Erythroblast (primary cell): ENCODE results near the gene NFIB.

ENCODE experiments used
- DNase-seq, 2 experiments: peaks; one replicate each; lab custom pipeline; 2025; lab: John Stamatoyannopoulos, UW
- GATA1 ChIP-seq: IDR thresholded peaks from 2 replicates; pipeline ENCODE4 v1.6.1; 2011; ENCODE audit warnings: low read depth, mild to moderate bottlenecking, control low read depth, low read length, moderate library complexity
- POLR2A ChIP-seq: IDR thresholded peaks from 2 replicates; pipeline ENCODE4 v1.6.1; 2011; ENCODE audit warnings: mild to moderate bottlenecking, low read length

The NFIB gene

GRCh38 chr9:14311171-14311949 lies 2.6 kb downstream of the NFIB start:
- DNase-seq: no peak
- TF ChIP-seq GATA1: no peak
- TF ChIP-seq POLR2A: no peak

GRCh38 chr9:14310311-14310710 lies 3.6 kb downstream of the NFIB start:
- DNase-seq: no peak
- TF ChIP-seq GATA1: no peak
- TF ChIP-seq POLR2A: no peak

DNA sequence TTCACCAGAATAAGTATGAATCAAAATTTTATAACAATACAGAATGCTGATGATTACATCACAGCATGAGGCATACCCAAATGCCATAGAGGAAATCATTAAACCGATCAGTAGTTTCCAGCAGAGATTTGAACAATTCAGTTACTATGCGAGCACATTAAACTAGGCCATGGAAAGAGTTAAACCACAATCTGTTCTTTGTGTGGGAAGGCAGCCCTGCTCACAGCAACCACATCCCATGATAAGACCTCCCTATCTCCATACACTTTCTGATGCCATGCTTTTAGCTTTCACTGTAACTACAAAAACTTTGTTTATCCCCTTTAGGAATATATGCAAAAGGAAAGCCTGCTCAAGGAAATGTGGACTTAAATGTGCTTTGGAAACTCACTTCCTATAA lies 4.5 kb downstream of the NFIB start:
- TF ChIP-seq GATA1 (no peak), POLR2A (no peak)
- no peak for DNase-seq

DNA sequence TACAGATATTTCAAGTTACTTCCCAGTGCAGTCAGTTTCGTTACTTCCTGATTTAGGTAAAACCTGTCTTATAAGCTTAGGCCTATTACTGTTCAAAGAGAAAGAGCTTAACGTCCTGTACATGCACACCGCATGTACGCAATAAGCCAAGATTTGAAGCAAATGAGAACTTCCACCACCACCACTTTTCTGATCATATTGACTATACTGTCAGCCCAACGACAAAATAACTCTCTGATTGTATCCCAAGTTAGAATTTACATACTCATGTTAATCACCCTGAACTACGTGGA lies 5.1 kb downstream of the NFIB start:
- TF ChIP-seq POLR2A (no peak), GATA1 (no peak)

GRCh38 chr9:14307989-14308852 lies 5.7 kb downstream of the NFIB start:
- TF ChIP-seq GATA1 (no peak), POLR2A (no peak)
- no peak for DNase-seq

More for the DNA sequence above, 5.1 kb downstream of the NFIB start:
- DNase-seq: no peak

- DNase-seq: no peak
- no peak for TF ChIP-seq GATA1
- TF ChIP-seq POLR2A: no peak
Measured at GRCh38 chr9:14306672-14307660, 7.0 kb downstream of the NFIB start.

- TF ChIP-seq POLR2A: no peak
- no peak for TF ChIP-seq GATA1
- no peak for DNase-seq
Measured at GRCh38 chr9:14306188-14306587, 7.8 kb downstream of the NFIB start.

DNA sequence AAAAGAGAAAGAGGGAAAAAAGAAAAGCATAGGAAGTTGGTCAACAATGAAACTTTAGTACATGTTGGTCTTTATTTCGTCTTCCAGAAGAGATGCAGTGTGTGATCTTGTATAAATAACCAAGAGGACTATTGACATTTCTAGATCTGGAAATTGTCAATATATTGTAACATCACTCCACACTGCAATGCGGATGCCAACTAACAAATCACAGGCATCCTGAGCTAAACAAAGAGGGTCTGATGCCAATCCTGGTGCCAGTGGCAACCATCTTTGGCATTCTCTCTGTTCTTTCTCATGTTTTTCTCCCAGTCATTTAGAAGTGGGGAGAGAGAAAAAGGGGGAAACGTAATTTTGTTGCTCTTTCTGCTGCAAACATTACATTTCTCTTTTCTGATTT lies 9.7 kb downstream of the NFIB start:
- no peak for DNase-seq

DNA sequence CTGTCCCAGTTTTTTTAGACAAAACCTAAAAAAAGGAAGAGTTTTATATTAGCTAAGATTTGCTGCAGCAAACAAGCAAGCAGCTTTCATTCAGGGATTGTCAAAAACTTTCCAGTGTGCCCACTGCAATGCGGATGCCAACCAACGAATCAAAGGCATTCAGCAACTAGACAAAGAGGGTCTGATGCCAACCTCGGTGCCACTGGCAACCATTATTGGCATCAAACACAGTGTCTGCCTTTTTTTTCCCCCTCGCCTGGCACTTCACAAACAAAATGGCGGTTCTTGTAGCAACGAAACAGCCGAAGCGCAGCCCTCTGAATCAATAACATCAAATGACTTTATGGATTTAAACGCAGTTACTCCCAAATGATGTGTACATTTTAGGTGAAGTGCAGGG lies 10.4 kb downstream of the NFIB start:
- DNase-seq: no peak
- TF ChIP-seq POLR2A: no peak
- TF ChIP-seq GATA1: no peak

More for the DNA sequence above, 9.7 kb downstream of the NFIB start:
- TF ChIP-seq GATA1 (no peak), POLR2A (no peak)

GRCh38 chr9:14303100-14303499 lies 10.8 kb downstream of the NFIB start:
- no peak for DNase-seq
- no peak for TF ChIP-seq POLR2A
- no peak for TF ChIP-seq GATA1

DNA sequence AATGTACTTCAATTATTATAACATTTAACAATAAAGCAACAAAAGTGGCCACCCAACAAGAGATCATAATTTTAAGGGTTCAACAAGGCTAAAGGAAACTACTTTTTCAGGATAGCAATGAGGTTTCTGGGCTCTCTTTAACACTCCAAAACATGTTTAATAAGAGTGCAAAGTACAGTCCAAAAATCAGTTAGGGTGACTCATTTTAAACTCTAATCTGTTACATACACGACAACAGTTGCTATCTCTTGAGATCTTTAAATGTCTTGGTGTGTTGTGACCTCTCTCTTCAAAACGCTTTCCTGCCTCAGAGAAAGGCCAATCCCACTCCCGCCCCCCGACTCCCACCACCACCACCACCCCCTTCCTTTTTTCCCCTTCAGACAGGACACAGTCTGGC lies 11.5 kb downstream of the NFIB start:
- TF ChIP-seq POLR2A (no peak), GATA1 (no peak)
- DNase-seq: no peak

DNA sequence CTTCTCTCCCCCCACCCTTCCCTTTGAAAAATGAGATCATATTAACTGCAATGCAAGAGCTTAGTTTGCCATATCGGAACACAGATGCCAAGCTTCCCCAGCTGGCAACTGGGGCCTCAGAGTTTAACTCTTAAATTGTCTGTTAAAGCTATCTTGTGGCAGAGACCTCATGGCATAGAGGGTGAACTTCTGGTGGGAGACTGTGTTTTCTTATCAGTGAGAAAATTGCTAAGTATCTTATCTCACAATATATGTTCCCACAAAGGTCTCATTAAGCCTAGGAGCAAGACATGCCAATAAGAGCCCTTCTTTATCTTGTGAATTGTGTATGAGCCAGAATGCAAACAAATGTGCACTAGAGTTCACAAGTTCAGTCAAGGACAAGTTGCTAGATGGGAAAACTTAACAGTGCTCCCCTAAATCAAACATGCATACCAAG lies 12.3 kb downstream of the NFIB start:
- DNase-seq: no peak
- TF ChIP-seq GATA1 (no peak), POLR2A (no peak)

DNA sequence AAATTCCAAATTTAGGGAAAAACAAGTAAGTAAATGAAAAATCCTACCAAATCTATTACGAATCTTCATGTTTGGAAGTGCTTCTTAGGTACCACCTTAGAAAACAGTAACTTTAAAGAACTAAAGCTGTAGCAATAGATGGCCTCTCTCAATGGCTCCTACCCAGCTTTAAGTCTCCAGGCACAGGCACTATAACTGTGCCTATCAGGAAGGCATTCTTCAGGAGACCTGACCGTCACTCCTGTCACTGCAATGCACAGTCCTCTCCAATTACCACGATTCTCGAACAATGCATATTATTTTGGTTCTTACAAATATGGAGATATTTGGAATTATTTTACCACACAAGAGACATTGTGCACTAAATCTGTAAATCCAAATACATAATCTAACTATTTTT lies 12.9 kb downstream of the NFIB start:
- TF ChIP-seq POLR2A: no peak
- DNase-seq: no peak
